Measurements from ENCODE around the gene ADCY4.
A peak's percentile ranks its signal among the peaks of the same experiment; 100 is the strongest.

ADCY4 gene

GRCh38 chr14:24274101-24274543, 60.7 kb downstream of the ADCY4 start:
- peak; percentile 51 for DNase-seq (ENCODE audit: low spot score)

DNA sequence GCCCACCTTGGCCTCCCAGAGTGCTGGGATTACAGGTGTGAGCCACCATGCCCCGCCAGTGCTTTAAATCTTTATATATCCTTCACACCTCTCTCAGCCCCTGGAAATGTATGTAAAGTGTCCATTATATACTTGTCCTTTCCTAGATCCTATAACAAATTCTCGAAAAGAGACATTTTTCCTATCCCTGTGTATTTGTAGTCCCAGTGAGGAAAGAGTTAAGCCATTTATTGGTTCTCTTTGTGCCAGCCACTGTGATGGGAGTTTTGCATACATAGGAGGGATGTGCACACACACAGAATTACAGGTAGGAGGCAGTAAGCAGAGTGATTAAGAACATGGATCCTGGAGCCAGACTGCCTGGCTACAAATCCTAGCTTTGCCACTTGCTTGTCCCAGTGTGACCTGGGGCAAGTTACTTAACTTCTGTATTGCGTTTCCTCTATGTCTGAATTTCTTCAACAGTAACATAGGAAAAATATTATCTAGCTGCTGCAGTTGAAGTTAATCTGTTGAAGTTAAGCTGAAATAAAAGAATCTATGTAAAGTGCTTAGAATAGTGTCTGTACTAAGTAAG, 61.4 kb downstream of the ADCY4 start:
- DNase-seq (ENCODE audit: low spot score) = no peak

DNA sequence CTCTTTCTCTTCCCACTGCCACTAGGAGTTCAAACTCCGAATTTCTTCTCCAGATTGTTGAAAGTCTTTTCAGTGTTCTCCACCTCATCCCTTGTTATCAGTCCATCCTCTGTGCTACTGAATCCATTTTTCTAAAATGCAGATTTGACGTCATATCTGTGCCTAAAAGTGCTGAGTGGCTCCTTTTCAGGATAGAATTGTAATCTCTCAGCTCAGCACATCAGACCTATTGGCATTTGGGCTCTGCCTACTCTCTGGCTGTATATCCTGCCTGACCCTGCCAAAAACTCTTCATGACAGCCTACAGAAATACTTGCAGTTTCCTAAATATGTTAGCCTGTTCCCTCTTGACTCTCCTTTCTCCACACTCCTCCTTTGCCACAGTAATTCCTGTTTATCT, 62.4 kb downstream of the ADCY4 start:
- no peak for DNase-seq (ENCODE audit: low spot score)

GRCh38 chr14:24271834-24272263, 63.0 kb downstream of the ADCY4 start:
- DNase-seq (ENCODE audit: low spot score) = no peak

DNA sequence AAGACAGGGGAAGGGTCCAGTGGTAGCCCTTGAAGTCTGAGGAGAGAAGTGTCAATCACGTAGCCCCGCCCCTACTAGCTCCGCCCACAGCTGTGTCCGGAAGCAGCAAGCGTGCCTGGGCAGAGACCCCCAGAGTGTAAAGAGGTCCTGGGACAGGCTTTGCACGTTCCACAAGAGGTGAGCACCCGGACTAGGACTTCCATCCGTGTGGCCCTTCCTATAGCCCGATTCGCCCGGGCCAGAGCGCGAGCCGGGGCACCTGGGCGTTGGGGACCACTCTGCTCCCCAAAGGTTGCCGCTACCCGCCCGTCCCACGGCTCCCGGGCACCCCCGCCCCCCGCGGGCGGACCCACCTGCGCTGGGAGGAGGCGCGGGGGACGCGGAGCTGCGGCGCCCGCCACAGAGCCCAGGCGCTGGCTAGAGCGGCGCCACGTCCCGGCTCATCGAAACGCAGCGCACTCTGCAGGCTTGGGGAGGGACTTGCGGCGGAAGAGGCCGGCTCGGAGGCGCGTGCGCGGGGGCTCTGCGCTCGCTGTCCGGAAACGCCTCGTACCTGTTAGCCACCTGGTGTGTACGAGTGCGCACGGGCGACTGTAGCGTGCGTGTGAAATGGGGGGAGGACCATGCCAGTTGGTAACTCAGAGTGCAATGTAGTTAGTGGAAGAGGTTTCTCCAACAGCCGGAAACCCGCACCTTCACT, 63.6 kb downstream of the ADCY4 start, which contains the start of gene RABGGTA:
Gene RABGGTA, minus strand, starts transcription at position 464 of the 700 bp plus-strand sequence. CDS start 482 bp downstream, outside the sequence.
- peak; percentile 88 for DNase-seq (ENCODE audit: low spot score)

DNA sequence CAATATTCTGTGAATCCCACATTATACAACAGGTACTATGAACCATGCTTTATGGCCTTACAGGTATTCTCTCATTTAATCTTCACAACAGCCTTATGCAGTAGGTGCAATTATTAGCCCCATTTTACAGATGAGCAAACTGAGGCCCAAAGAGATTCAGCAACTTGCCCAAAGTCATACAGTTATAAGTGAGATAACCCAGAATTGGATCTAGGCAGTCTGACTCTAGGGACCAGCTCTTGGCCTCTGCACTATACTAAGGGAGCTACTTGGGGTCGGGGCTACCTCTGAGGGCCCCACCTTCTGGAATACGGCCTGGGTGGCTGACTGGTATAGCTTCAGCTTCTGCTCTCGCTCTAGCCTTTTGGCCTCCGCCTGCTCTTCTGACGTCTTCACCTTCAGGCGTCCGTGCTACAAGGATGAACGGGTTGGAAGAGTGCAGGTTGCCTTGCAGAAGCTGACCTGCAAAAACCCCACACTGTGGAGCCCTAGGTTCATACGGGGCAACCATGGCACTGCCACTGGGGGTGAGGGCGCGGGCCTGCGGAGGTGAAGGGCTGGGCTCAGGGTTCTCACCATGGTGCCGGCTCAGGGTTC, 64.2 kb downstream of the ADCY4 start:
- no peak for DNase-seq (ENCODE audit: low spot score)

GRCh38 chr14:24269910-24270536, 64.8 kb downstream of the ADCY4 start:
- no peak for DNase-seq (ENCODE audit: low spot score)

GRCh38 chr14:24269368-24269767, 65.5 kb downstream of the ADCY4 start:
- no peak for DNase-seq (ENCODE audit: low spot score)
